Coronary artery (tissue), 2 donors: ENCODE measurements around the gene IRX3.

ENCODE experiments used
- DNase-seq: peaks from one replicate; pipeline ENCODE4 v3.0.0-alpha.2; 2017; ENCODE audit warnings: low spot score
- H3K27ac ChIP-seq, 2 donors: fragments of 200-600 bp; sonication (generic); one replicate each; pipeline ENCODE4 v1.5.1; 2016 to 2019
- H3K4me3 ChIP-seq: fragments of 200-600 bp; sonication (generic); 2 replicates; pipeline ENCODE4 v1.5.1; 2016; ENCODE audit warnings: mild to moderate bottlenecking, moderate library complexity
- CTCF ChIP-seq: fragments of 200-600 bp; sonication (generic); IDR thresholded peaks from one replicate; pipeline ENCODE4 v1.5.1; 2019; ENCODE audit warnings: antibody characterized with exemption

IRX3 gene

GRCh38 chr16:54313789-54314188 lies 27.2 kb upstream of the IRX3 start:
- no peak for DNase-seq
- no peak overlapping the region for H3K27ac ChIP-seq
- no peak for TF ChIP-seq CTCF
- H3K4me3 ChIP-seq: no peak overlapping the region

GRCh38 chr16:54312502-54312991 lies 26.0 kb upstream of the IRX3 start:
- TF ChIP-seq CTCF: no peak
- DNase-seq: no peak
- Histone ChIP-seq H3K4me3 (no peak overlapping the region), H3K27ac (no peak overlapping the region)

GRCh38 chr16:54309341-54309740 lies 22.8 kb upstream of the IRX3 start:
- no peak for TF ChIP-seq CTCF
- Histone ChIP-seq H3K4me3 (no peak overlapping the region), H3K27ac (no peak overlapping the region)
- no peak for DNase-seq

GRCh38 chr16:54305080-54305479 lies 18.5 kb upstream of the IRX3 start:
- no peak for DNase-seq
- TF ChIP-seq CTCF: no peak
- H3K4me3 ChIP-seq: no peak overlapping the region
- no peak overlapping the region for H3K27ac ChIP-seq

GRCh38 chr16:54303613-54304012 lies 17.0 kb upstream of the IRX3 start:
- no peak for TF ChIP-seq CTCF
- H3K4me3 ChIP-seq: no peak overlapping the region
- no peak for DNase-seq
- H3K27ac ChIP-seq: no peak overlapping the region

- TF ChIP-seq CTCF: no peak
- no peak overlapping the region for H3K4me3 ChIP-seq
Observed at GRCh38 chr16:54297154-54297553, 10.6 kb upstream of the IRX3 start.

GRCh38 chr16:54296543-54296942 lies 10.0 kb upstream of the IRX3 start:
- DNase-seq: no peak
- no peak for TF ChIP-seq CTCF
- Histone ChIP-seq H3K4me3 (no peak overlapping the region), H3K27ac (no peak overlapping the region)

More at GRCh38 chr16:54297154-54297553, 10.6 kb upstream of the IRX3 start:
- H3K27ac ChIP-seq: no peak overlapping the region
- no peak for DNase-seq
